Measurements from ENCODE around the gene ALG5. TPM values are rescaled to one million over a fixed set of nuclear protein-coding genes. Genes with fewer than 3 reads are reported as not detected.

The ALG5 gene
- total RNA-seq, 1 donor: 53.2 TPM

- no peak for DNase-seq (ENCODE audit: low read depth)
- no peak overlapping the region for H3K4me3 ChIP-seq (ENCODE audit: low read depth, low read length)
- TF ChIP-seq CTCF (IDR thresholded peaks at IDR 0.05; ENCODE audit: insufficient read depth, low read length): no peak
Observed at GRCh38 chr13:36912973-36913372, 86.2 kb downstream of the ALG5 start.

- DNase-seq (ENCODE audit: low read depth): no peak
- H3K4me3 ChIP-seq (ENCODE audit: low read depth, low read length): no peak overlapping the region
- no peak for TF ChIP-seq CTCF (IDR thresholded peaks at IDR 0.05; ENCODE audit: insufficient read depth, low read length)
Observed at GRCh38 chr13:36912369-36912768, 86.8 kb downstream of the ALG5 start.

- DNase-seq (ENCODE audit: low read depth): no peak
- no peak for TF ChIP-seq CTCF (IDR thresholded peaks at IDR 0.05; ENCODE audit: insufficient read depth, low read length)
- H3K4me3 ChIP-seq (ENCODE audit: low read depth, low read length): no peak overlapping the region
Observed at GRCh38 chr13:36910545-36910944, 88.6 kb downstream of the ALG5 start.

- no peak for TF ChIP-seq CTCF (IDR thresholded peaks at IDR 0.05; ENCODE audit: insufficient read depth, low read length)
- H3K4me3 ChIP-seq (ENCODE audit: low read depth, low read length): no peak overlapping the region
- DNase-seq (ENCODE audit: low read depth): no peak
Observed at GRCh38 chr13:36907821-36908220, 91.3 kb downstream of the ALG5 start.

GRCh38 chr13:36907266-36907665, 91.9 kb downstream of the ALG5 start:
- no peak overlapping the region for H3K4me3 ChIP-seq (ENCODE audit: low read depth, low read length)
- DNase-seq (ENCODE audit: low read depth): no peak
- TF ChIP-seq CTCF (IDR thresholded peaks at IDR 0.05; ENCODE audit: insufficient read depth, low read length): no peak

GRCh38 chr13:36905944-36906343, 93.2 kb downstream of the ALG5 start:
- no peak for DNase-seq (ENCODE audit: low read depth)
- no peak for TF ChIP-seq CTCF (IDR thresholded peaks at IDR 0.05; ENCODE audit: insufficient read depth, low read length)
- no peak overlapping the region for H3K4me3 ChIP-seq (ENCODE audit: low read depth, low read length)

- DNase-seq (ENCODE audit: low read depth): no peak
- H3K4me3 ChIP-seq (ENCODE audit: low read depth, low read length): no peak overlapping the region
- TF ChIP-seq CTCF (IDR thresholded peaks at IDR 0.05; ENCODE audit: insufficient read depth, low read length): no peak
Observed at GRCh38 chr13:36903925-36904595, 95.1 kb downstream of the ALG5 start.

Measured in fibroblast of the aortic adventitia (primary cell).